HG03457 (cell line): ENCODE results near the gene AJAP1.
"Not testable (repeated sequence)": the region's sequence is repeated elsewhere in the genome, so short reads cannot be mapped to it uniquely, and the experiment has no call there.

Experiments
- ATAC-seq: cut with Tn5 transposase; IDR thresholded peaks from one replicate; pipeline ENCODE4 v1.9.1; 2021; ENCODE audit warnings: moderate number of reproducible peaks; ENCODE audit not compliant: unreplicated experiment

AJAP1 gene

DNA sequence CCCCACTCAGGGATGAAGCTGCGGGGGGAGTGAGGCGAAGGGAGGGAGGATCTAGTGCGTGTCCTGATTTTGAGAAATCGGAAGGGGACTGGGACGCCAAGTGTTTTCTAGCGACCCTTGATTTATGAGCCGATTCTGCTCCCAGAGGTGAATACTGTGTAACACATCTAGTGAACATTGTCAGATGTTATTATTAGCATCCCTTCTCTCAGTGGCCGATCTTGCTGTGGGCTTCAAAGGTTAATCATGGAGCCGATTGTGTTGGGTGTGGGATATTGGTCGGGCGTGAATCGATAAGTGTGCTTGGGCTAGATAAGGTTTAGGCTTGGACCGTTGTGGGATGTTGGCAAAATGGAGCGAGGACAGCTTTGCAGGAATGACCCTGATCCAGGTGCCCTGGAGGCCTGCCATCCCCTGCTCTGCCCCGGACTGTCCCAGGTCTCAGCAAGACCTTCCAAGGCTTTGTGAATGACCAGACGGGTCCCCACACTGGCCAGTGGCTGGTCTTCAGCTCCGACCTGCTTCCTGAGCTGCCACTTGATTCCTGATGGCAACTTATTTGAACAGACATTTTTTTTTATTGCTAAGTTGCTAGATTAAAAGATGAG is 2.2 kb downstream of the AJAP1 start:
- ATAC-seq = no peak

DNA sequence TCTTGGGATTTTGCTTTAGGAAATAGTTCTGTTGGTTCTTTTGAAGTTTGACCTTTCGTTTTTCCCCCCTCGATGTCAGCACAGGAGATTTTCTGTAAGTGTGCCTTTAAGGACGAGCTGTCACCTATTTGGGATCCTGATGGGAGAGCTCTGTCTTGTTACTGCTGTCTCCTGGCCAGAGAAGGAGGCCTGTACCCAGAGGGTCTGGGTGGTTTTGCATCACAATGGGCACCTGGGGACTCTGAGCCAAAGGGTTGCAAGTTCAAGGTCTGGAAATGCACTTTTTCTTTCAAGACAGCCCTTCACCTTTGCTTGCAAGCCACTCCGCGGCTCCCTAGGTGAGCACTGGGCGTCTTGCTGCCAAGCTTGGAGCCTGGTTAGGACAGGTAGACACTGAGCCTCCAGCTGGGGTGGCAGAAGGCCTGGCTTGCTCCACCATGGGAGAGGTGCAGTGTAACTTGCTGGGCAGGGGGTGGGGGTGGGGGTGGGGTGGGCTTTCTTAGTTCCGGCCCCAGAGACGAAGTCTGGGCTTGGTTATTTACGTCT is 2.9 kb downstream of the AJAP1 start:
- ATAC-seq = no peak

DNA sequence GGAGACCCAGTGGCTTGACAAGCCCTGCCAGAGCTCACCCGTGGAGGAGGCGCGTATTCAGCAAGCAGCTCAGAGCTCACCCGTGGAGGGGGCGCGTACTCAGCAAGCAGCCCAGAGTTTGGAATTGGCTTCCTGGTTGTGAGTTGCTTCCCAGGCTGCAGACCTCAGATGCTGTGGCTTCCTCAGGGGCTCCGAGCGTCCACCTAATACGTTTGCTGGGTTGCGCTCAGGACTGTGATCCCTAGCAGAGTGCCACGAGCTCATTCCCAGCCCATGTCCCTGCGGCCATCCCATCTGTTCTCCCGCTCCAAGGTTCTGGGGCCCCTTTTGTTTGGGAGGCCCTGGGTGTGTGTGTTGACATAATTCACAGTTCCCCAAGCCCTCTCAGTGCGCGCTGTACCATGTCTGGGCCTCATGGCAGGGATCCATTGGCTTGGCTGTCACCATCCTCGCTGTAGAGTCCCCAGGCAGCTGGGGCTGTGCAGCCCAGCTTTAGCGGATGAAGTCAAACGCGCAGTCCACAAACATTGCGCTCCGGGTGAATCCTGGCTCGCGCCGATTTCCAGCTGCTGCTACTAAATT is 3.6 kb downstream of the AJAP1 start:
- no peak for ATAC-seq

DNA sequence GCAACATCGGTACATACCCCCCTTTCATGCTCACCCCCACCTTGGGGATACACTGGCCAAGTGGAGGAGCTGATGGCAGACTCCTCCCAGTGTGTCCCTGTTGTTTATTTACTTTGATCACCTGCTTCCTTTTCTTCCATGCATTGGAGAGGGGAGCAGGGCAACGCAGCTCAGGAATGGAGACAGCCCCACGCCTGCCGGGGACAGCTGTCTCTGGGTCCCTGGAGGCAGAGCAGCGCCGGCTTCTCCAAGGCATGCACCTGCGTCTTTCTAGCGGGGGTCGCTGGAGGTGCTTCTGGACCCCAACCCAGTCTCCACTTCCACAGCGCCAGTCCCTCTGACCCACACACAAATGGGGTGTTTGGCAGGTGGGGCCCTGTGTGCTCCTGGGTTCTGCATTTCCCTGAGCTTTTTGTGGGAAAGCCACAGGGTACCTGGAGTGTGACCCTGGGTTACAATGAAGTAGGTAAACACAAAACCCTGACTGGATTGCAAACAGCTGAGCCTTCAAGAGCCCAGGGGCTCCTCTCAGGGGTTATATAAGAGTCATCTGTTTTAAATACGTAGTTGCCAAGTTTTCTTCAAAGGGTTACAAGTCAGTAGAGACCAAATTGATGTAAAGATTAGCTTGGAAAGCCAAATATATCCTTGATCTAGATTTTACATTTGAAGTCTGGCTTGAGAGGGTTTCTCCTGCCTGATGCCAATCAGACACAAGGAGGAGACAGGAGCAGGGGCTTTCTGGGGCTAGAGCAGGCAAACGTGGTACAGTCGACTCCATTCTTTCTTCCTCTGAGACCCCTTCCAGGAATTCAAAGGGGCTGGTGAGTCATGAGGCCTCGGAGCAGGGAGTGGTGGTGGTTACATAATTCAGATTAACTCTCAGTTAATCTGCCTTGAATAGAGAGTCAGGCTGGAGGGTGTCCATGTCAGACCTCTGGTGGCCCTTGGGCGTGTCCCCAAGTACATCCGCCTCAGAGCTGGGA is 4.5 kb downstream of the AJAP1 start:
- no peak for ATAC-seq

DNA sequence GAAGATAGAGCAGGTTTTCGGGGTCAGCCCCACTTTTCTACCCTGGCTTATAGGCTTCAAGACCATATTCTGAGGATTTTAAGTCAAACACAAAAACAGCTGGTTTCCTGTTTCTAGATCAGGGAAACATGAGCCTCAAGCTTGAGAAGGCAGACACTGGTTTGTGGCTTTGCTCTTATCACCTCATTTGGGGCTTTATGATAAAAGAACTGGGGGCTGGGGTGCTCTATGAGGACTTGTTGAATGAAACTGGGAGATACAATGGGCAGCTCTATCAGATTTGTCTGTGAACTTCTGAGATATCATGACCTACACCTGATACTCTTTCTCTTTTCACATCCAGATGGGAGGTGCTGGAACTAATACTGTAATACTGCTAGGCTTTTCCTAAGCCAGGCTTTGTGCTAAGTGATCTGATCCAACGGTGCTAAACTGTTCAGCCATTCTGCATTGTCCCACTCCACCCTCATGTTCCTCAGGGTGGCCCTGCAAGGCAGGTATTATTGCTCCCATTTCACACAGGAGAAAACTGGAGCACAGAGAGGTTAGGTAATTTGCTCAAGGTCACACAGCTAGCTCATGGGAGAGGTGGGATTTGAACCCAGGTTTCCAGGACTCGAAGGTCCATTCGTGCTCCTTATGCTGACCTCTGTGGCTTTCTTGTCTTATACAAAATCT is 6.6 kb downstream of the AJAP1 start:
- ATAC-seq = no peak

DNA sequence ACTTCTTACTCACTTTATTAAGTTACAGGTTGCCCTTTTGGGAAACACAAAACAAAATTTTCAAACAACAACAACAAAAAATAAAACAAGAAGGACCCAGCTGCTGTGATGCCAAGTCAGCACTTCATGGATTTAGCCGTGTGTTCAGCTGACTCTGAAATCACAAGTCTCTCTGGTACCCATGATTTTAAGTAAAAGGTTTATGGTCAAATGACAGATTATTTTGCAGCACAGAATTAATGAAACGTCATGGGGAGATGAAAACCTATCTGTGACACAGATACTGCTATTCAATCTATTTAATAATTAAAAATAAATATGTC is 7.1 kb downstream of the AJAP1 start:
- ATAC-seq = no peak

DNA sequence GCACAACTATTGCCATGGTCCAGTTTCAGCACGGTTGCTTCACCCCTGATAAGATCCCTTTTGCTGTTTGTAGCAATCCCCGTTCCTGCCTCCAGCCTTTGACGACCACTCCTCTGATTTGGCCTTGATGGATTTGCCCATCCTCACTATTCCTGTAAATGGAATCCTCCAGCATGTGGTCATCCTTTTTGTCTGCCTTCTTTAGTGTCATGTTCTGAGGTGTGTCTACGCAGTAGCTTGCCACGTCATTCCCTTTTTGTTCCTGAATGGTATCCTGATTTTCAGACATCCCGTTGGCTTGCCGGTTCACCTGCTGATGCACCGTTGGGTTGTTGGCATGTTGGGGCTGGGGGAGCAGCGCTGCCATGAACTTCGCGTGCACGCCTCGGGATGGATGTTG is 7.8 kb downstream of the AJAP1 start:
- ATAC-seq = no peak

DNA sequence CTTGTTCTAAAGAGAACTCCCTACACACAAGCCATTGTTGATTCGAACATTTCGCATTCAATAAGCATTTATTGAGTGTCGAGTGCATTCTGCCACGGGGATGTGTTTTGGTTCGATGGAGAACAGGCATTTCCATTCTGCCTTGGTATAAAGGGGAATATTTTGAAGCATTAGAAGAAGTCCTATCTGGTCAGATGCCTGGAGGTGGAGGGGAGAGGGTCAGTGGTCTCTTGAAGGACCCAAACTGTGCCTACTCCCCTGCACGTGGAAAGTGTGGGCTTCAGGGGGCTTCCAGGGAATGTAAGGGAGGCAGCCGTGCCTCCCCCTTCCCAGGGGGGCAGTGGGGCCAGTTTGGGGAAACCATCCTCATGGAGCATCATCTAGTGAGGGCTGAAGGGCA is 8.3 kb downstream of the AJAP1 start:
- no peak for ATAC-seq

DNA sequence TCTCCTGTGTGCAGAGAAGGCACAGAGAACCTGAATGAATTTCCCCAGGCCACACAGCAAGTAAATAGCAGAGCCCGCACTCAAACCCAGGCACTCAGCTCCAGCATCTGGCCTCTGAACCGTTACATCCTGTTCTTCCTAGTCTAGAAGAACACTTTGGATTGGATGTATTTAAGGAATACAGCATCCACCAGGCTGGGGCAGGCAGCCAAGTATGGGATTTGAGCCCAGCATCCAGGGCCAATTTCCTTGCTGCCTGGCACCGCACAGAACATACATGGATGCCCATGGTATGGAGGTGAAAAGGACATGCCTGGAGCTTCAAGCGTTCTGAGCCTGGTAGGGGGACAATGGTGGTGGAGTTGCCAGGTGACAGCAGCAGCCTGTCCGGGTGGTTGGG is 9.7 kb downstream of the AJAP1 start:
- ATAC-seq = no peak

DNA sequence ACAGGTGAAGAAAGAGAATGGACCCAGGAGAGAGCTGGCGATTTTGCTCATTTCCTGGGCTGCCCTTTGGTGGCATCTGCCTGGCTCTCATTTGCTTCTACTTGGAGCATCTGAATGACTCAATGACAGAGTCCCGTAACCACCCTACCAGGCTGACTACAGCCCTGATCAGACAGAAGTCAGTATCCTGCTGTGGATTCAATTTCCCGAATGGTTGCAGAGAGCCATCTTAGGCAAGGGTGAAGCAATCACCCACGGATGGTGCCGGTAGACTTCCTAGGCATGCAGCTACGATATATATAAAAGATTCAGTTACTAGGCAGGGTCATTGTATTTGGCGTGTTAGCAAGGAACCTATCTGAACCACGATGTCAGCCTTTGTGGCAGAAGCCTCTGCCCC is 10.2 kb downstream of the AJAP1 start:
- no peak for ATAC-seq

DNA sequence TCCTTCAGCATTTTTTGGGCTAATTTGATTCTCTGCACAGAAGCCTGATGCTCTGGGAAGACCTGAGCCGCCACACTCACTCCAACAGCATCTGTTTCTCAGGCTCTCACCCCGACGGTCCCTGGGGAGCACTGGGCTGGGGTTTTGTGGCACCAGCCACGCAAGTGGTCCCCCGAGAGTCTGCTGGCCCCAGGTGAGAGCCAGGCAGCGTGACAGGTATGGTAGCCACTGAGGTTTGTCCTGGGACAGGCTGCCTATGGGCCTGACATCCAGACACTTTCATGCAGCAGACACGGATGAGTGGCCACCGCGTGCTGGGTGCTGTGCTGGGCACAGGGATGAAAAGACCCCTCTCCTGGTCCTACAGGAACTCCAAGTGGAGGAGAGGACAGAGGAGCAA is 11.0 kb downstream of the AJAP1 start:
- no peak for ATAC-seq

DNA sequence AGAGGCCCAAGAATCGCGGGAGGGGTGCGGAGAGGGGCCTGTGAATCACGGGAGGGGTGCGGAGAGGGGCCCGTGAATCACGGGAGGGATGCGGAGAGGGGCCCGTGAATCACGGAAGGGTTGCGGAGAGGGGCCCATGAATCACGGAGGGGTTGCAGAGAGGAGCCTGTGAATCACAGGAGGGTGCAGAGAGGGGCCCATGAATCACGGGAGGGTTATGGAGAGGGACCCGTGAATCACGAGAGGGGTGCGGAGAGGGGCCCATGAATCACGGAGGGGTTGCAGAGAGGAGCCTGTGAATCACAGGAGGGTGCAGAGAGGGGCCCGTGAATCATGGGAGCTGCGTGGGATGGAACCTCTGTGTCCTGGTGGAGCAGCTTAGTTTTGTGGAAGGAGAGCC is 12.3 kb downstream of the AJAP1 start:
- not testable (repeated sequence) for ATAC-seq

DNA sequence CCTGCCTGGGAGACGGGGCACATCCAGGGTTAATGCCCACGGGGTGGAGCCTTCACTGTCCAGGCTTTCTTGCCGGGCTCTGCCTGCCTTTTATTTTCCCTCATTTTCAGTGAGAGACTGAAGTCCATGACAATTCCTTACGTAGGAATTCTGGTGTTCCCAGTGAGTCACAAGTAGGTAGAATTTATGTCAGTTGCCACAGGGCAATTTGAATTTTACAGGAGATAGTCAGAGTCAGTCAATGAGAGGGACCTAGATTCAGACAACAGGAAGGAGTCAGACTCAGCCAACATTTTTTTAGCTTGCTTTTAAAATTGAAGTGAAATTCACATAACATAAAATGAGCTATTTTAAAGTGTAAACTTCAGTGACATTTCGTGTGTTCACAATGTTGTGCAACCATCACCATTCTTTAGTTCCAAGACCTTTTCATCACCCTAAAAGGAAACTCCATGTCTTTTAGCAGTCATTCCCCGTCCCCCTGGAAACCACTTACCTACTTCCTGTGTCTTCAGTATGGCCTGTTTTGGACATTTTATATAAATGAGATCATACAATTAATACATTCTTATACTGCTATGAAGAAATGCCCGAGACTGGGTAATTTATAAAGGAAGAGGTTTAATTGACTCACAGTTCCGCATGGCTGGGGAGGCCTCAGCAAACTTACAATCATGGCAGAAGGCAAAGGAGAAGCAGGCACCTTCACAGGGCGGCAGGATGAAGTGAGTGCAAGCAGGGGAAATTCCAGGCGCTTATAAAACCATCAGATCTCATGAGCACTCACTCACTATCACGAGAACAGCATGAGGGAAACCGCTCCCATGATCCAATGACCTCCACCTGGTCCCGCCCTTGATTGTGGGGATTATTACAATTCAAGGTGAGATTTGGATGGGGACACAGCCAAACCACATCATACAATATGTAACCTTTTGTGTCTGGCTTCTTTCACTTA is 14.6 kb downstream of the AJAP1 start:
- ATAC-seq = no peak

DNA sequence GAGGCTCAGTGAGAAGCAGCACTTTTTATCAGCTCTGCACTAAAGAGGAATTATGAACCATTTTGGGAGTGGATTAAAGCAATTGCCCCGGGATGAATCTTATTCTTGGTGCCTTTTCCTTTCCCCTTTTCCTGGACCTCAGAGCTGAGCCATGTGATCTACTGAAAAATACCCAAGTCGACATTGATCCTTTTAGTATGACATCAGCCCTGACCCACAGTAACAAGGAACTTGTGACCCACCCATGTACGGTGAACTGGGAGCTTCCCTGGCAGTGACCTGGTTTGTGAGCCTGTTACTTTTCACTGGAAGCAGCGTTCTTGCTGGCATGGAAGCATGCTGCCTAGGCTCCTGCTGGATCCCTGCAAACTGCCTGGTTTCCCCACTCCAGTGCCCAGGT is 15.9 kb downstream of the AJAP1 start:
- no peak for ATAC-seq

DNA sequence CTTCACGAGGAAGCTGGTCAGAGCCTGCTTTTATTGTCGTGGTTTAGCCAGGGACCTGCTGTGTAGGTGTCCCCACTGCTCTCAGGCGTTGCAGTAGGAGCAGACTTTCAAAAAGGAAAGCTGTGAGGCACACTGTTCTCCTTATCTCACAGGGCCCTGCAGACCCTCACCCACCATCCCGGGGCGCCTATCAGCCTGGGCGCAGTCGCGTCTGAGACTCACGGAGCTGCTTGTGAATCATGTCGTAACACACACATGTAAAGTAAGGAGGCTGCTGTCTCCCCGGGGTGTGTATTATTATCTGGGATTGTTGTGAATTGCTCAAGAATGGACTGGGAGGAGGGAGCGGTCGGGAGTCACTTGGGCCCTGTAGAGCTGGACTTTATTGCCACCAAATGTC is 17.4 kb downstream of the AJAP1 start:
- no peak for ATAC-seq

DNA sequence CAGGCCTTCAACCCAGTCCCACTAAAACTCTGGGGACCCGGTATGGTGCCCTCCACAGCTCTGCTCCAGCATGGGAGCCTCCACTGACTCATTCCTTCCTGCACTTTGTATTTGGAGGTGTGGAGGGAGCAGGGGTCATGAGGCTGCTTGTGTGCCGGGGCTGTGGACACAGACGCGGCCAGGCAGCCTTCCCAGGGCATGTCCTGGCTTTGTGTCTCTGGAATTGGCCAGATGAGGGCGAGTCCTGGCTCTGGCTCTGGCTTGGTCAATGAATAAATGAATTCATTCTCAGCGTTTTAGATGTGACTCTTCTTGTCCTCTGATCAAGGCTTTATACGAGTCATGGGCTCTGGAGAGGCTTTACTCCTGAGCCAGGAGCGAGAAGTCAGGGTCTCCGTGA is 19.1 kb downstream of the AJAP1 start:
- ATAC-seq = no peak

DNA sequence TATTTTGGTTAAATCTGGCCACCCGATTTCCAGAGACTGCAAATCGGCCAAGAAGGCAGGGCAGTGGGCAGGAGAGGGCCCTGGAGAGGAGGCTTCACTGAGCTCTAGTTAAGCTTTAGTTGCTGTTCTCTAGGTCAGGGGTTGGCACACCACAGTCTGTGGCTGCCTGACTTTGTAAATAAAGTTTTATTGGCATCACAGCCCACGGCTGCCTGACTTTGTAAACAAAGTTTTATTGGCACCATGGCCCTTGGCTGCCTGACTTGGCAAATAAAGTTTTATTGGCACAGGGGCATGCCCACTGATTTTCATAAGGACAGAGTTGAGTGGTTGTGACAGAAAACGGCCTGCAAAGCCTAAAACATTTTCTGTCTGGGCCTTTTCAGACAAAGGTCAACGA is 19.7 kb downstream of the AJAP1 start:
- no peak for ATAC-seq

DNA sequence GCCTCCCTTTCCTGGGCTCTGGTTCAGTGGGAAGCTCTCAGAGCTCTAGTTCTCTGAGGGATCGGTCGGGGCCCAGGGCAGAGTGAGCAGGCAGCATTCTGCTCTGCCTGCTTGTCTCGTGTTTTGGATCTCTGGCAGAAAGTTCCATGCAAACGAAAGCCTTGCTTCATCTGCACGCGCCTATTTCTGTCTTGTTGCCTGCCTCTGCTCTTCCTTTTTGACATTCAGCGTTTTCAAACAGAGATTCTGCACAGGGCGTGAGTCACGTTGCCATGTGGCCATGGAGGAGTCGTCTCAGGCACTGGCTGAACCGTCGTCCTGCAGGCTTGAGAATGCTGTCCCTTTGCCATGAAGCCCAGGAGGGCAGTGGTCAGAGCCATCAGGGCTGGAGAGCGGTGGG is 20.3 kb downstream of the AJAP1 start:
- ATAC-seq = no peak

DNA sequence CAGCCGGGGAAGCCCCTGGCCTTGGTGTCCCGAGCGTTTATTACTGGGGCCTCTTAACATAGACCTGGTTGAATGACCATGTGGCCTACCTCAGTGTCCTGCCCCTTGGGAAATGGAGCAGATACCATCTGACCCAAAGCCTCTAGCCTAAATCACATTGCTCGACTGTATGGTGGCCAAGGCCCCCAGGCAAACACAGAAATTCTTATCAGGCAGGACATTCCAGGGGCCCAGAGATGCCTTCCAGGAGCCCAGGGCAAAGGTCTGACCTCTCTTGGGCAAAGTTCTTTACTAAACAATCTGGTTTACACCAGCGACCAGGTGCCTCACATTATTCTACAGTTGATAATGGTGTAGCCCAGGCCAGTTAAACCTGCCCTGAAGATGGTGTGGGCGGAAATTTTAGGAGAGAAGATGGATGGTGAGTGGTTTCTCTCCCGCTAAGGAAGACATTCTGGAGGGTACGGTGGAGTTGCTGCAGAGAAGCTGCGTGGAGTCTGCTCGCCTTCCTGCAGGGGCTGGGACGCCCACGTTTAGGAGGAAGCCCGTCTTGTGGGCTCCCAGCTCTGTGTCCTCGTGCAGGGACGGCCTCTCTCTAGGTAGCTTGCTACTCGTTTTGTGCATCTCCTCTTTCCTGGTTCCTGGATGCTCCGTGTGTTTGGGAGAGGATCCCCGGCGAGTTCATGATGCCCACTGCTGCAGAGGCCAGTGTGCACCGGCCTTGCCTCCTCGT is 21.2 kb downstream of the AJAP1 start:
- ATAC-seq = no peak

DNA sequence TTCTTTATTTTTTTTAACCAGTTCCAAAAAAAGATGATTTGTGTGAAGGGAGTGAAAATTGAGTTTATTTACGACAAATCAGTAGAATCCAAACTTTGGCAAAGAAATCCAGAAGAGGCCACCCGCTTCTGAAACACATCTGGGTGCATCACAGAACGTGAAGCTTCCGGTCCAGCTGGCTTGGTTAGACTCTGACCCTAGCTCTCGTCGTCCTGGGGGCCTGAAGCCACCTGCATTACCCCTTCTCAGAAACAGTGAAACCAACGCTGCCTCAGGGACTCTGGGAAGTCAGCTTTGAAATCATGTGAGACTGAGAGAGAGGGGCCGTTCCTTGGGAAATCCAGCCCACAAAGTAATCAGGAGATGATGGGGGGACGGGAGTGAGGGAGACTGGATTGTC is 21.8 kb downstream of the AJAP1 start:
- no peak for ATAC-seq
